Panc1 (cell line): ENCODE measurements around the gene PGD.

ENCODE experiments used
- CTCF ChIP-seq: fragments of 450-650 bp; IDR thresholded peaks from 2 replicates; pipeline ENCODE4 v1.5.1; 2017; ENCODE audit warnings: mild to moderate bottlenecking
- POLR2AphosphoS5 ChIP-seq: IDR thresholded peaks from 2 replicates; pipeline ENCODE4 v1.6.1; 2012; ENCODE audit warnings: mild to moderate bottlenecking, low read depth, low read length, moderate library complexity
- SIN3A ChIP-seq: IDR thresholded peaks from 2 replicates; pipeline ENCODE4 v1.6.1; 2012; ENCODE audit warnings: low read depth, mild to moderate bottlenecking, low read length, moderate library complexity, borderline replicate concordance; ENCODE audit not compliant: insufficient read depth
- TCF7L2 ChIP-seq: IDR thresholded peaks from 2 replicates; pipeline ENCODE4 v1.6.1; 2011; ENCODE audit warnings: mild to moderate bottlenecking, low read depth, low read length, inconsistent platforms

GRCh38 chr1:10431070-10431730 is 32.3 kb downstream of the PGD start:
- TF ChIP-seq CTCF (no peak), SIN3A (no peak), POLR2AphosphoS5 (no peak), TCF7L2 (no peak)
